Transverse colon (tissue), 4 donors: ENCODE data around the gene RAB26.
"Not testable (repeated sequence)": the region's sequence is repeated elsewhere in the genome, so short reads cannot be mapped to it uniquely, and the experiment has no call there.

Source experiments
- EP300 ChIP-seq: sonication (generic); formaldehyde crosslinking; IDR thresholded peaks from one replicate; pipeline ENCODE4 v1.6.1; 2017; ENCODE audit warnings: antibody characterized with exemption, low read depth
- POLR2A ChIP-seq: fragments of 450-650 bp; IDR thresholded peaks from one replicate; pipeline ENCODE4 v1.6.1; 2016; ENCODE audit warnings: antibody characterized with exemption, mild to moderate bottlenecking, moderate library complexity
- POLR2AphosphoS5 ChIP-seq, 3 donors: sonication (generic); formaldehyde crosslinking; IDR thresholded peaks; one replicate each; pipeline ENCODE4 v1.6.1; 2016; ENCODE audit warnings: antibody characterized with exemption in 3 of 3
- TF ChIP-seq, protein P1 (sequence below), 5 experiments: fragments of 200-600 bp in 3 of 5; fragments of 450-650 bp in 2 of 5; sonication (generic) in 3 of 5; IDR thresholded peaks; 1 replicate in 2 of 5; 2 replicates in 3 of 5; pipeline ENCODE4 v1.5.1; 2016 to 2017; ENCODE audit warnings: antibody characterized with exemption in 5 of 5, inconsistent platforms in 3 of 5, mild to moderate bottlenecking in 2 of 5, moderate library complexity in 1 of 5

- TF ChIP-seq, protein P1, sequence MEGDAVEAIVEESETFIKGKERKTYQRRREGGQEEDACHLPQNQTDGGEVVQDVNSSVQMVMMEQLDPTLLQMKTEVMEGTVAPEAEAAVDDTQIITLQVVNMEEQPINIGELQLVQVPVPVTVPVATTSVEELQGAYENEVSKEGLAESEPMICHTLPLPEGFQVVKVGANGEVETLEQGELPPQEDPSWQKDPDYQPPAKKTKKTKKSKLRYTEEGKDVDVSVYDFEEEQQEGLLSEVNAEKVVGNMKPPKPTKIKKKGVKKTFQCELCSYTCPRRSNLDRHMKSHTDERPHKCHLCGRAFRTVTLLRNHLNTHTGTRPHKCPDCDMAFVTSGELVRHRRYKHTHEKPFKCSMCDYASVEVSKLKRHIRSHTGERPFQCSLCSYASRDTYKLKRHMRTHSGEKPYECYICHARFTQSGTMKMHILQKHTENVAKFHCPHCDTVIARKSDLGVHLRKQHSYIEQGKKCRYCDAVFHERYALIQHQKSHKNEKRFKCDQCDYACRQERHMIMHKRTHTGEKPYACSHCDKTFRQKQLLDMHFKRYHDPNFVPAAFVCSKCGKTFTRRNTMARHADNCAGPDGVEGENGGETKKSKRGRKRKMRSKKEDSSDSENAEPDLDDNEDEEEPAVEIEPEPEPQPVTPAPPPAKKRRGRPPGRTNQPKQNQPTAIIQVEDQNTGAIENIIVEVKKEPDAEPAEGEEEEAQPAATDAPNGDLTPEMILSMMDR (IDR thresholded peaks at IDR 0.05), result not testable (repeated sequence)
- TF ChIP-seq POLR2A; EP300; POLR2AphosphoS5 (IDR thresholded peaks at IDR 0.05): not testable (repeated sequence)
Measured at GRCh38 chr16:2116428-2116827, 32.0 kb upstream of the RAB26 start.
